Measurements from ENCODE around the gene TLL2. TPM values are rescaled to one million over a fixed set of nuclear protein-coding genes. Genes with fewer than 3 reads are reported as not detected.
A peak's percentile ranks its signal among the peaks of the same experiment; 100 is the strongest.

The TLL2 gene
- total RNA-seq, 1 experiment from 2014 or later, result 0.11 TPM

DNA sequence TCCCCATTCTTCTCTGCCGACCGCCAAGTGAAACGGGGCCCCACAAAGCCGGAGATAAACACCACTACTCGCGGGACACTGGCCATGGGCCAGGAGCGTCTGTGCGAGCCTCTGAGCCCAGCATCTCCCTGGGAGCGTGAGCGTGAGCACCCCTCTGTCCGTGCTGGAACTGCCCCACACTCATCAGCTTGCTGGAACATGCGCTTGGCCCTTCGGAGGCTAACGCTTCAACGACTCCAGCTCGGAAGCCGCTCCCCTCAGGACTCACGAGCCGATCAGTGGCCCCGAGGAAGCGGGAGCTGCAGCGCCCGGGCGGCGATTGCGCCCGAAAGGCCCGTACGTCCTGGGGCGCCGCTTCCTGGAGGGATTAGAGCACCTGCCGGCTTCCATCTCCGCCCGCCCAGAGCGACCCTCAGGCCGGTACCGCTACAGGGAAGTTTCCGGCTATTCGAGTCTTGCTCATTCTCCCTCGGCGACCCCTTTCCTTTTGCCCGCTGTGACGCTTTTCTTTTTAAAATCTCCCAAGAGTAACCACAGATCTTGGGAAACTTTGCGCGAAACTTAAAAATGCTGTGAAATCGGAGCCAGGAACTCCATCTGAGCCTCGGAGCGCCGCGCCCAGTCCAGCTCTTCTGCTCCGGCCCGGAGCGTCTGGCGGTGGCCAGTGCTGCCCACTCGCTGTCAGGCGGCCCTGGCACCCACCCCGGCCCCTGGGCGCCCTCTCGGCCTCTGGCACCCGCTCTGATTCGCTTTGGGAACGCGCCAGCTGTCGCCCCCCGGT lies 1.0 kb downstream of the TLL2 start:
- in situ Hi-C loops (cut with HindIII; ENCODE audit: low pct_unique_long_range_greater_than_20kb, low sequenced_read_pairs), result no loop called here

DNA sequence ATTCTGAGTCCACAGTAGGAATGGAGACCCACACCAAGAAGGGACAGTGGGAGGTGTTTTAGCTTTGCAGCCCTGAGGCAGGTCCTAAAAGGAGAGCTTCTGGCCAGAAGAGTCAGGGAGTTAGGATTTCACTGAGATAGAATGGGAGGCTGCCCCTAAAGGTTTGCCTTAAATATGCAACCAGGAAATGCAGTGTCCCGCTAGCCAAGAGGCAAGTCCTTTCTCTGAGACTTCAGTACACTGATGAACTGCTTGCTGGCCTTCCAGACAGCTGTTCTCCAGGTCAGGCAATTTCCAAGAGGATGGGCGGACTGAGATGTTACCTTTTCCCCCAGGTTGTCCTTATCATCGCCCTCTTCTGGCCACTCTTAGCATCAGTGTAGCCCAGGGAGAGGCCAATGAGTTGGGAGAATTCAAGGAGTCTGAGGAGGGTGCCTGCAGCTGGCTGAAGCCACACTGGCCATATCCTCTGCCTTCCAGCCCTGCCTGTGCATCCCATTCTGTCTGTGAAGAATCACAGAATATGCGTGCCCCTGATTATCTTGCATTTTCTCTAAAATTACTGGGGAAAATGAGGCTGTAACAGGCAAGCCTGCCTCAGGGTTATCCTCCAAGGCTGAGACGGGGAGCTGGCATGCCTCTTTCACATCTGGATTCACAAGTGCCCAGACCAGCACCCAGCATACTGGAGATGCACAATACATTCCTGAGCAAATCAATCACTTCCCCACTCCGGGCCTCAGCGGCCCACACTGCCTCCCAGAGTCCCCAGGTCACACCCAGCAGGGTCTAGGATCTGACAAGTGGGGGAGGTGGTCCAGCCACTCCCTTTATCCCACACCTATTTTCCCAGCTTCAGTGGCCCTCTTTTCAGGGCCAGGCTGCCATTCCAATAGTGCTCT lies 2.4 kb downstream of the TLL2 start:
- in situ Hi-C loops (cut with HindIII; ENCODE audit: low pct_unique_long_range_greater_than_20kb, low sequenced_read_pairs), result no loop called here
- peak; percentile 72 for DNase-seq (ENCODE audit: low read depth, low spot score)

More for the DNA sequence above, 1.0 kb downstream of the TLL2 start:
- DNase-seq (ENCODE audit: low read depth, low spot score), result no peak

DNA sequence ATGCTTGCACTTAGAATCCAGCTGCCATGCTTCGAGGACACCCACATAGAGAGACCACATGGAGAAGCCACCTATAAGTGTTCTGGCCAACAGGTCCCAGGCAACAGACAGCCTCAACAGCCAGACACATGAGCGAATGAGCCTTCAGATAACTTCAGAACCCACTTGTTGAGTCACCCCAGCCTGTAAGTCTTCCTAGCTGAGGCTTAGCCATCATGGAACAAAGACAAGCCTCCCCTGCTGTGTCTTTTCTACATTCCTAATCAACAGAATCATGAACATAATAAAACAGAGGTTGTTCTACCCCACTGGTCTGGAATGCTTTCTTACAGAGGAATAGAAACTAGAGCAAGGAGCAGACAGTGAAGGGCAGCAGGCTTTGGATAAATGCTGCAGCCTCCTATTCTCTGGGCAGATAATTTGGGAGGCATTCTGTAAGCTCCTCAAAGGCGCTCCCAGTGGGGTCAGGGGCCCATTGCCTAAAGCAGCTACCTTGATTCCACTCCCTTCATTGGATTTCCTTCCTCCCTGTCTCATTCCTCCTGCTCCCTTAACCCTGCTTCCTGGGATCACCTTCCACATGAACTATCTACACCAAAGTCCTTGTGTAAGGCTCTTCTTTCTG lies 4.6 kb downstream of the TLL2 start:
- in situ Hi-C loops (cut with HindIII; ENCODE audit: low pct_unique_long_range_greater_than_20kb, low sequenced_read_pairs), result no loop called here
- DNase-seq (ENCODE audit: low read depth, low spot score), result no peak

DNA sequence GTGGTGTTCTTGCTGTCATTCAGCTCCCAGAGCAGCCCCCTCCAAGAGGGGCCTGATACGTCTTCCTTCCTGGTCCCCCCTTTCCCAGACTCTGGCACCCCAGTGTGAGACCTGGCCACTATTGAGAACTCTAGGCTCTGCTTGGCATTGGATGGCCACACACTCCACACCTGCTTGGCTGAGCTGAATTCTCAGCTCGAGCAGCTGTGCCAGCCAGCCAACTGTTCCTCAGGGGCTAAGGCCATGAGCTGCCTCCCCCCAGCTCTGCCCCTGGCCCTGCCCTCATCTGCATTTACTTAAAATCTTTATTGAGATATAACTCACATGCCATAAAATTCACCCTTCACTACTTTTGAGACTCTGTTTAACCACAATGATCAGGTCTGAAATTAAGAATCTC lies 6.7 kb downstream of the TLL2 start:
- in situ Hi-C loops (cut with HindIII; ENCODE audit: low pct_unique_long_range_greater_than_20kb, low sequenced_read_pairs), result no loop called here
- DNase-seq (ENCODE audit: low read depth, low spot score), result no peak

DNA sequence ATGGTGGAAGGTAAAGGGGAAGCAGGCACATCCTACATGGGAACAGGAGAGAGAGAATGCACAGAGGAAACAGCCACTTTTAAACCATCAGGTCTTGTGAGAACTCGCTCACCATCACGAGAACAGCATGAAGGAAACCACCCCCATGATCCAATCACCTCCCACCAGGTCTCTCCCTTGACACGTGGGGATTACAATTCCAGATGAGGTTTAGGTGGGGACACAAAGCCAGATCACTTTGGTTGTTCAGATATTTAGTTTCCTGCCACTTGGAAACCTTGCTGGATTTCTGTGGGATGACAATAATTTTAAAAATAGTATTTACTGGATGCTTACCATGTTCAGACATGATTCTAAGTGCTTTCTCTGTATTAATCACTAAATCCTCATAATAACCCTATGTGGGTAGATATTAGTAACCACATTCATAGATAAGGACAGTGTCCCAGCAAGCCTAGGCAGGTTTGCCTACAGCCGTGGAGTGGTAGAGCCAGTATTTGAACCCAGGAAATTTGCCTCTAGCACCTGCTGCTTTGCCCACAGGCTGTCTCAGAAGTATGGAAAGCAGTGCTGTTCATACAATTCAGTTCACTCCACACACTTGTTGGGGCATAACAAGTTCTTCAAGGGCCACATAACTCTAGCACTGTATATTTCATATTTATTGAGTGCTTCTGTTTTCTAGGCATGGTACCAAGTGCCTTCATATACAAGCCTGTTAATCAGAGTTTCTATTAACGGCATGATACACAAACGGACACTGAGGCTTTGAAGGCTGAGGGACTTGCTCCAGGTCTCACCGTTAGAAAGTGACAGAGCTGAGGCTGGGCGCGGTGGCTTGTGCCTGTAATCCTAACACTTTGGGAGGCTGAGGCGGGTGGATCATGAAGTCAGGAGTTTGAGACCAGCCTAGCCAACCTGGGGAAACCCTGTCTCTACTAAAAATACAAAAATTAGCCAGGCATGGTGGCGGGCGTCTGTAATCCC lies 8.3 kb downstream of the TLL2 start:
- DNase-seq (ENCODE audit: low read depth, low spot score), result no peak
- in situ Hi-C loops (cut with HindIII; ENCODE audit: low pct_unique_long_range_greater_than_20kb, low sequenced_read_pairs), result no loop called here

DNA sequence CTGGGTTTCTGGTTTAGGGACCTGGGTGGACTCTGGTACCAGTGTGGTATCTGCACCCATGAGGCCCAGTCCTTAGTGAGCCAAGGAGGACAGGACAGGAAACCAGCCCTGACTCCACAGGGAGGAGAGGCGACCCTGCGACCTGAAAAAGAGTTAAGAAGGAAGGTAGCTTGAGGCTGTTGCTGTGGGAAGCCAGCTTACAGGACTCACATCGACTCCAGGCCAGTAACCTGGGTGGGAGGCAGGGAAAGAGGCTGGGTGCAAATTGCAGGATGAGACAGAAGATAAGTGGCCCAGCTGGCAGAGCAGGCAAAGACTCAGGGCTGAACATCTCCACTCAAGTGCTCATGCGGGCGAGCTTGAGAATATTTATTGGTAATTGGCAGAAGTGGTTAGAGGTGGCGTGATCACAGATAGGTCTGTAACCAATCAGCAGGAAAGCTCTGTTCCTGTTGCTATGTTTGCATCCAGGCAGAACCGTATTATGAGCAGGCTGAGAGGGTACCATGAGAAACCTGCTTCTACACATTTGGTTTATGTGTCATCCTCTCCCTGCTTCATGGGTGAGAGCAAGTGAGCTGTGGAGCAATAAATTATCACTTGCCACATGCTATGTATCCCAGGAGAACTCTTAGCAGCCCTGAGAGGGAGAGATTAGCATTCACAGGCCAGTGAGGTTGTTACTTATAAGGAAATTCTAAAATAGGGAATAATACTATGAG lies 11.0 kb downstream of the TLL2 start:
- no peak for DNase-seq (ENCODE audit: low read depth, low spot score)
- in situ Hi-C loops (cut with HindIII; ENCODE audit: low pct_unique_long_range_greater_than_20kb, low sequenced_read_pairs), result no loop called here

DNA sequence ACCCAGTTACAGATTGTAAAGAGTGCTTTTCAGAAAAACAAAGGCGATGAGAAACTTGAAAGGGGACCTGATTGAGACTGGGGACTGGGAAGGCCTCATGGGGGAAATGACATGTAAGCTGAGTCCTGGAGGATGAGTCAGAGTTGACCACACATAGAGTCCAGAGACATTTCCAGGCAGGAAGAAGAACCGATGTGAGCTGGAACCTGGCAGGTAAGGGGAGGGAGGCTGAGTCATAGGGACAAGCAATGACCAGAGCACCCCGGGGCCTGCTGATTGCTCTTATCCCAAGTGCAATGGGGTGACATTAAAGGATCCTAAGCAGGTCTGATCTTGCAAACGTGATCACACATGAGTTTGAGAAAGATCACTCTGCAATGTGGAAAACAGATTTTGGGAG lies 11.7 kb downstream of the TLL2 start:
- in situ Hi-C loops (cut with HindIII; ENCODE audit: low pct_unique_long_range_greater_than_20kb, low sequenced_read_pairs), result no loop called here
- DNase-seq (ENCODE audit: low read depth, low spot score), result no peak

DNA sequence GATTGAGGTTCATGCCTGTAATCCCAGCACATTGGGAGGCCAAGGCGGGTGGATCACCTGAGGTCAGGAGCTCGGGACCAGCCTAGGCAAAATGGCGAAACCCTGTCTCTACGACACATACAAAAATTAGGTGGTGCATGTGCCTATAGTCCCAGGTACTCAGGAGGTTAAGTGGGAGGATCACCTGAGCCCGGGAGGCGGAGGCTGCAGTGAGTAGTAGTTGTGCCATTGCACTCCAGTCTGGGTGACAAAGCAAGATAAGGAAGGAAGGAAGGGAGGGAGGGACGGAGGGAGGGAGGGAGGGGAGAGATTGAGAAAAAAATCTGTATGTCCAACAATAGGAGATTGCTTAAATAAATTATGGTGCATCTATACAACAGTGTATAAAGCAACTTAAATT lies 13.2 kb downstream of the TLL2 start:
- in situ Hi-C loops (cut with HindIII; ENCODE audit: low pct_unique_long_range_greater_than_20kb, low sequenced_read_pairs), result no loop called here
- DNase-seq (ENCODE audit: low read depth, low spot score), result no peak

DNA sequence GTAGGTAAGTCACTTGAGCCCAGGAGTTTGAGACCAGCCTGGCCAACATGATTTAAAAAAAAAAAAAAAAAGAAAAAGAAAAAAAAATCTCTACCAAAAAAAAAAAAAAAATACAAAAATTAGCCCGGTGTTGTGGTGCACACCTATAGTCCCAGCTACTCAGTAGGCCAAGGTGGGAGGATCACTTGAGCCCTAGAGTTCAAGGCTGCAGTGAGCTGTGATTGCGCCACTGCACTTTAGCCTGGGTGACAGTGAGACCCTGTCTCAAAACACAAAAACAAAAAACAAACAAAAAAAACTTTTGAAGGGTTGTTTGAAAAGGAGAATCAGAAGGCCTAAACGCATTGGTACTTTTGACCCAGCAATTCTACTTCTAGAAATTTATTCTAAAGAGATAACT lies 13.7 kb downstream of the TLL2 start:
- no peak for DNase-seq (ENCODE audit: low read depth, low spot score)
- in situ Hi-C loops (cut with HindIII; ENCODE audit: low pct_unique_long_range_greater_than_20kb, low sequenced_read_pairs), result no loop called here

DNA sequence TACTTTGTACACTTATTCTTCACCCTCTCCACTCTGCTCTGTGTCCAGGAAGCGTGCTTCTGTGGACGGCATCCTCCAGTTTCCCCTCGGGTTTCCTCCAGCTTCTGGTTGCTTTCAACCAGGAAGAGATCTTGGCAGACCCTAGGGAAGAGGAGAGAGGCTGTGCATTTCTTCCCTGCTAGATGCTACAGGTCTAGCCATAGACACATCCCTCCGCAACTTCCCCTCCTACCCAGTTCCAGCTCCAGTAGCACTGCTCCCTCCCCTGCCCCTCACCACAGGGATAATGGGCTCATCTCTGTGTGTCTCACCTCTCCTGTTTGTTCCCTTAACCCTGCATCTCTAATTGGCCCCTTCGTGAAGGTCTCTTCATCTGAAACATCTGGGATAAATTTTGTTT lies 16.3 kb downstream of the TLL2 start:
- in situ Hi-C loops (cut with HindIII; ENCODE audit: low pct_unique_long_range_greater_than_20kb, low sequenced_read_pairs), result no loop called here
- no peak for DNase-seq (ENCODE audit: low read depth, low spot score)

DNA sequence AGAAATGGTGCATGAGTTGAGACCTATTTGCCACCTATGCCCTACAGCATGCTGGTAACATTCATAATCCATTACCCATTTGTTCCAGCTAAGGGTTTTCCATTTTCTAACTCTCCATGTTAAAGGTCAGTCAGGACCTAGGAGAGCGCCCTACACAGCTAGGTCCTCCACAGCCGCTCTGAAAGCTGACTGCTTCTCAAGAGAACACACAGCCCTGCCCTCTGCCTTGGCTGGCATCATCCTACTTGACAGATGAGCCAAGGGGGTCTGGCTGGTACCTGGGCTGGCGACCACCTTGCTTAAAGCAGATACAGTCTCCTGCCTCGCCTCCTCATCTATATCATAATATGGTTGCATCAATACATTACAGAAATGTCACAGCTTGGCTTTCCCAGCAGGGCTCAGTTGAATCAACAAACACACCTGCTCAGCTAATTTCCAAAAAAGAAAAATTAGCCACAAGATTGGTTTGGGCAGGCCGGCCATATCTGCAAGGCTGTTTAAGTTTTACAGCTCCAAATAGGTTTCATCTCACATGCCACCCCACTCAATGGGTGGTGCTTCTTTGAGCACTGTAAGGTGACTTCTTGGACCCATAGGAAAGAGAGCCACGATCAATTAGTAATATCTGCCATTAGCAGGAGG lies 17.3 kb downstream of the TLL2 start:
- DNase-seq (ENCODE audit: low read depth, low spot score), result peak; percentile 28
- in situ Hi-C loops (cut with HindIII; ENCODE audit: low pct_unique_long_range_greater_than_20kb, low sequenced_read_pairs), result no loop called here

DNA sequence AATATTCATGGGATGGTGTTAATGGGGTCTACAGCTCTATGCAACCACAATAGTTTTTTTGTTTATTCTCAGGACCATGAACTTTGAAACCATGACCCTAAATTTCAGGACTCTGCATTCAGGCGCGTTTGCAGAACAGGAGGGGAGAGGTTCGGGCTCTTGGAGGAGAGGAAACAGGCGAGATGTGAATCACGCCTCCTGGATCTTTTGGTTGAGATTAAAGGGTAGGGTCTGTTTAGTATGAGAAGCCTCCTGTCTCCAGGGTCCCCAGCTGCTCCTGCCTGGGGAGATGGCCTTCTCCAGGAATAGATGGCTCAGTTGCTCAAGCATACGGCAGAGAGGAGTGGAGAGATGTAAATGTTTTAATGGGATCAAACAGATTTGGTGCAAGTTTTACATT lies 18.2 kb downstream of the TLL2 start:
- DNase-seq (ENCODE audit: low read depth, low spot score), result no peak
- in situ Hi-C loops (cut with HindIII; ENCODE audit: low pct_unique_long_range_greater_than_20kb, low sequenced_read_pairs), result no loop called here

DNA sequence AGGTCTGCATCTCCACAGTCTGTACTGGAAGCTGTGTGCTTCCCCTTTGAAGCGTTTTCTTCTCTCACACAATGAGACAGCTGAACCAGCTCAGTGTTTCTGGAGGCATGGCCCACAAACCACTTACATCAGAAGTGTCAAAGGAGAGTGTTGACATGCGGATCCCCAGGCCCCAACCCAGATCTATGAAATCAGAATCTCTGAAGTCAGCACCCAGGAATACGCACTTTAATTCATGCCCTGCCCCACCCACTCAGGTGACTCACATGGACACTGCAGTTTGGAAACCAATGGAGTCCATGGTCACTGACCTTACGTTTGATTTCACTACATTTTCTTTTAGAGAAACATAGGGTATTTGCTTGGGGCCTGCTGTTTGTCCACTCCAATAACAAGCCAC lies 19.0 kb downstream of the TLL2 start:
- DNase-seq (ENCODE audit: low read depth, low spot score), result no peak
- in situ Hi-C loops (cut with HindIII; ENCODE audit: low pct_unique_long_range_greater_than_20kb, low sequenced_read_pairs), result no loop called here

DNA sequence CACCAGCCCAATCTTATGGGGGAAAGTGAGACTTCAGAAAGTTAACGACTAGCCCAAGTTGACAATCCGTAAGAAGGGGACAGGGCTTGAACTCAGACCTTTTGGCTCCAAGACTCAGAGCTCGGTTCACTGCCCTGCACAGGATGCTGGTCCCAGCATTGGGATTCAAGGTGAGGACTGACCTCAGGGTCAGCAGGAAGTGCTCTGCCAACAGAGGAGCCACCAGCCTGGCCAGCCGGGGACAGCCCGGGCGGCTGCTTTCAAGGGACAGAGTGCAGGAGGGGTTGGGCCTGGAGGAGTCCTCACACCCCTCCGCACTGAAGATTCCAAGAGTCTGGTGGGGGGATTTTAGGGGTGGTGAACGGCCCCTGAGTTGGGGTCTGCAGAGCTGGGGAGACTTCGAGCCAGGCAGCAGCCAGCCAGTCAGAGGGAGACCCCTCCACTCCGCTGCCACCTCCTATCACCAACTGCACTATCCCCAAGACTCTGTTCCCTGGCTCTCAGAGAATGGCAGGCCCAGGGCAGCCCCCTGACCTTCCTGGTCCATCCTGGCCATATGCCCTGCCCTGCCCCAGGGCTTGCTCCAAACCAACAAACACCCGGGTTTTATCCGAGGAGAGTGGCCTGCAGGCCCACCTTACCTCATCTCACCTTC lies 19.7 kb downstream of the TLL2 start:
- DNase-seq (ENCODE audit: low read depth, low spot score), result no peak
- in situ Hi-C loops (cut with HindIII; ENCODE audit: low pct_unique_long_range_greater_than_20kb, low sequenced_read_pairs), result no loop called here

DNA sequence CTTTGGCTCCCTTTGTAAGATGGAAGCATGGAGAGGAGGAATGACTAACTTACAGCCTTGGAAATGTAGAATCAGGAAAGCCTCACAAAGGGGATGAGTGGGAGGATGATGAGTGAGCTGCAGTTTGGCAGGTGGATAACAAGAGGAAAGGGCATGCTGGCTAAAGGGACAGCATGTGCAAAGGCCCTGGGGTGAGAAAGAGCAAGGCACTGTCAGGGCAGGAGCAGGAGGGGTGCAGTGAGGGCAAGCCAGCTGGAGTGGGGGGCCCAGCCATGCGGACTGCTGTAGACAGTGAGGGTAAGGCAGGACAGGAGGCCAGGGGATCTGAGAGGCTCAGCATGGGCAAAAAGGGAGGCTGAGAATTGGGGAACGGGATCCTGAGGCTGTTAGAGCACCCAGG lies 20.5 kb downstream of the TLL2 start:
- in situ Hi-C loops (cut with HindIII; ENCODE audit: low pct_unique_long_range_greater_than_20kb, low sequenced_read_pairs), result no loop called here

DNA sequence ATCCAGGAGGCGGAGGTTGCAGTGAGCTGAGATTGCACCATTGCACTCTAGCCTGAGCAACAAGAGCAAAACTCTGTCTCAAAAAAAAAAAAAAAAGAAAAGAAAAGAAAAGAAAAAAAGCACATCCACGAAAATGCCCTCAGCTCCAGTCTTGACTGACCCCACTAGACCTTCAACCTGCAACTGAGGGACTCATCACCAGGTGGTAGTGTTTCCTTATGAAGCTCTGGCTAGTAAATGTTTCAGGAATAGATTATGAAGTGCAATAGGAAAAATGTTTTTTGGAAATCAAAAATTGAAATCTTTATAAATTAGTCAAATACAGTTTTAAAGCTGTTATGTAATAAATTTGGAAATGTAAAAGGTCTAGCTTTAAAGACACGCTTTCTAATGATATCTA lies 22.4 kb downstream of the TLL2 start:
- DNase-seq (ENCODE audit: low read depth, low spot score), result peak; percentile 17
- in situ Hi-C loops (cut with HindIII; ENCODE audit: low pct_unique_long_range_greater_than_20kb, low sequenced_read_pairs), result no loop called here

More for the DNA sequence above, 20.5 kb downstream of the TLL2 start:
- DNase-seq (ENCODE audit: low read depth, low spot score), result no peak
